Mesenchymal stem cell (in vitro differentiated cells and primary cell): ENCODE measurements around the gene ANO6.

Experiments
- DNase-seq: peaks from one replicate; pipeline ENCODE4 v3.0.0-alpha.2; 2013
- H2AFZ ChIP-seq: one replicate; pipeline ENCODE4 v1.6.1; 2013; ENCODE audit warnings: low read depth, mild to moderate bottlenecking, control low read depth, inconsistent platforms, low read length, moderate library complexity
- H2AK5ac ChIP-seq: 2 replicates; pipeline ENCODE4 v1.6.1; 2013; ENCODE audit warnings: low read length, moderate library complexity, mild to moderate bottlenecking, inconsistent platforms; ENCODE audit not compliant: severe bottlenecking
- H2BK120ac ChIP-seq: one replicate; pipeline ENCODE4 v1.6.1; 2013; ENCODE audit warnings: low read depth, mild to moderate bottlenecking, inconsistent platforms, low read length, moderate library complexity
- H2BK12ac ChIP-seq, 2 experiments: one replicate each; pipeline ENCODE4 v1.6.1; 2013; ENCODE audit warnings: inconsistent platforms in 2 of 2, low read length in 2 of 2, mild to moderate bottlenecking in 2 of 2, moderate library complexity in 2 of 2, control low read depth in 1 of 2
- H2BK15ac ChIP-seq: one replicate; pipeline ENCODE4 v1.6.1; 2013; ENCODE audit warnings: mild to moderate bottlenecking, low read depth, inconsistent platforms; ENCODE audit not compliant: poor library complexity, severe bottlenecking
- H2BK5ac ChIP-seq: 2 replicates; pipeline ENCODE4 v1.6.1; 2013; ENCODE audit warnings: low read depth, mild to moderate bottlenecking, low read length, control low read depth, inconsistent platforms; ENCODE audit not compliant: poor library complexity, severe bottlenecking
- H3K14ac ChIP-seq, 2 experiments: one replicate each; pipeline ENCODE4 v1.6.1; 2013; ENCODE audit warnings: inconsistent platforms in 2 of 2, low read length in 2 of 2, control low read depth in 1 of 2, mild to moderate bottlenecking in 1 of 2, moderate library complexity in 1 of 2
- H3K18ac ChIP-seq, 2 experiments: one replicate each; pipeline ENCODE4 v1.6.1; 2013; ENCODE audit warnings: inconsistent platforms in 2 of 2, low read length in 2 of 2, control low read depth in 1 of 2, low read depth in 1 of 2, mild to moderate bottlenecking in 1 of 2
- H3K23ac ChIP-seq, 2 experiments: one replicate each; pipeline ENCODE4 v1.6.1; 2013; ENCODE audit warnings: inconsistent platforms in 2 of 2, low read length in 2 of 2, mild to moderate bottlenecking in 2 of 2, moderate library complexity in 2 of 2, control low read depth in 1 of 2
- H3K27ac ChIP-seq: 2 replicates; pipeline ENCODE4 v1.5.1; 2013; ENCODE audit warnings: mild to moderate bottlenecking, moderate library complexity, low read length, control low read depth, inconsistent platforms; ENCODE audit not compliant: poor library complexity, severe bottlenecking
- H3K27me3 ChIP-seq, 2 experiments: 2 replicates each; pipeline versions ENCODE4 v1.6.1 to v1.7.0; 2013; ENCODE audit warnings: low read length in 2 of 2, mild to moderate bottlenecking in 2 of 2, moderate library complexity in 2 of 2, control low read depth in 1 of 2, inconsistent platforms in 1 of 2; ENCODE audit not compliant: control insufficient read depth in 1 of 2, insufficient read depth in 1 of 2
- H3K36me3 ChIP-seq, 2 experiments: 2 replicates each; pipeline versions ENCODE4 v1.6.1 to v1.7.0; 2013; ENCODE audit warnings: low read length in 2 of 2, control low read depth in 1 of 2, inconsistent platforms in 1 of 2, low read depth in 1 of 2, mild to moderate bottlenecking in 1 of 2; ENCODE audit not compliant: insufficient read depth in 2 of 2, control insufficient read depth in 1 of 2
- H3K4ac ChIP-seq, 2 experiments: one replicate each; pipeline ENCODE4 v1.6.1; 2013; ENCODE audit warnings: inconsistent platforms in 2 of 2, low read length in 2 of 2, mild to moderate bottlenecking in 2 of 2, moderate library complexity in 2 of 2, control low read depth in 1 of 2, low read depth in 1 of 2
- H3K4me1 ChIP-seq: 2 replicates; pipeline ENCODE4 v1.6.1; 2013; ENCODE audit warnings: low read depth, low read length, control low read depth; ENCODE audit not compliant: control insufficient read depth, insufficient read depth
- H3K4me2 ChIP-seq: 2 replicates; pipeline ENCODE4 v1.6.1; 2013; ENCODE audit warnings: low read length, mild to moderate bottlenecking, inconsistent platforms; ENCODE audit not compliant: poor library complexity, severe bottlenecking
- H3K4me3 ChIP-seq, 2 experiments: 2 replicates each; pipeline versions ENCODE4 v1.5.1 to v1.7.0; 2013; ENCODE audit warnings: low read length in 2 of 2, mild to moderate bottlenecking in 2 of 2, control low read depth in 1 of 2, low read depth in 1 of 2; ENCODE audit not compliant: insufficient read depth in 1 of 2
- H3K79me1 ChIP-seq: replicated peaks from 2 replicates; pipeline ENCODE4 v1.6.1; 2013; ENCODE audit warnings: mild to moderate bottlenecking, control low read depth, low read length, inconsistent platforms; ENCODE audit not compliant: poor library complexity, severe bottlenecking
- H3K9ac ChIP-seq: 2 replicates; pipeline ENCODE4 v1.7.0; 2013; ENCODE audit warnings: mild to moderate bottlenecking, low read length, moderate library complexity
- H3K9me3 ChIP-seq: 2 replicates; pipeline ENCODE4 v1.7.0; 2013; ENCODE audit warnings: mild to moderate bottlenecking, low read length; ENCODE audit not compliant: control insufficient read depth
- H4K8ac ChIP-seq: one replicate; pipeline ENCODE4 v1.6.1; 2013; ENCODE audit warnings: inconsistent platforms, mild to moderate bottlenecking, low read length, moderate library complexity
- H4K91ac ChIP-seq: one replicate; pipeline ENCODE4 v1.6.1; 2013; ENCODE audit warnings: mild to moderate bottlenecking, low read length, inconsistent platforms
- WGBS: methylation state at CpG from one replicate; pipeline ENCODE4 v1.1.7; 2013; ENCODE audit warnings: mixed read lengths; 5-methylcytosine and 5-hydroxymethylcytosine counted together

Gene ANO6

DNA sequence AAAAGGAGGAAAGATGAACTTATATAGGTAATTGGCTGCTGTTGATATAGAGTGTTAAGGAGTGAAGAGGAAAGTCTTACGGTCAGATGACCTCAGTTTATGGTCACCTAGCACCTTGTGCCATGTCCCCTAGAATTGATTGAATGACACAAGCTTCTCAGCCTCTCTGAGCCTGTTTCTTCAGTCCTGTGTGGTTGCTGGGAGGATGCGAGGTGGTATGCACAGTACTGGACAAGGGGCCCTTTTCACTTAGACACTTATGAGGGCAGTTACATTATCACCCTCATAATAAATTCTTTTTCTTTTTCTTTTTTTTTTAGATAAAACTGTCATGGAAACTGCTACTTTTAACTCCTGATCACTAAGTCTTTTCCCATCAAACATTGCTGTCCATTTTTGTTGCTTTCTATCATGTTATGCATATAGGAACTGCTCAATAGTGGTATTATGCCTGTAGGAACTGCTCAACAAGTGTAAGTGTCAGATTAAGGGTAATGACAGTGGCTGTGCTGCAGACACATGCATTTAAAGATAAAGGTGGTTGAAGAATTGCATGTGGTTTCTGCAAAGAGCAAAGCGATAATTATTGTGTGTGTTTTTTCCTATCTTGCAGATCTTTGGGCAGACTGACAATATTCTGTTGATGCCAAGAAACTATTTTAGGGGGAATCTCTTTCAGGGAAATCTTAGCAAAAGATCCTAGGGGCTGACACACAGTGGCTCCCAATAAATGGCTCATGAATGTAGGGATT, 11.6 kb downstream of the ANO6 start:
- Histone ChIP-seq H2BK15ac (no peak overlapping the region), H4K8ac (peak overlapping the region; percentile 7), H3K79me1 (peaks cover 22% of the 10 kb centered on the region), H3K4me1 (peaks cover 2% of the 10 kb centered on the region), H3K27ac (no peak overlapping the region), H3K9ac (no peak overlapping the region), H3K23ac (no peak overlapping the region), H2BK12ac (no peak overlapping the region), H2AFZ (no peak overlapping the region), H3K4me3 (no peak overlapping the region), H3K9me3 (no peaks in the 10 kb centered on the region), H2BK5ac (no peak overlapping the region), H2AK5ac (no peak overlapping the region), H3K4ac (no peak overlapping the region), H3K18ac (no peak overlapping the region), H4K91ac (no peak overlapping the region), H3K27me3 (no peaks in the 10 kb centered on the region), H2BK120ac (no peak overlapping the region), H3K4me2 (no peak overlapping the region), H3K14ac (no peak overlapping the region), H3K36me3 (peaks cover 0 to 11% of the 10 kb centered on the region in 2 experiments)
- no peak for DNase-seq
- 96% methylated on average over 2 of the region's 3 CpGs for WGBS

DNA sequence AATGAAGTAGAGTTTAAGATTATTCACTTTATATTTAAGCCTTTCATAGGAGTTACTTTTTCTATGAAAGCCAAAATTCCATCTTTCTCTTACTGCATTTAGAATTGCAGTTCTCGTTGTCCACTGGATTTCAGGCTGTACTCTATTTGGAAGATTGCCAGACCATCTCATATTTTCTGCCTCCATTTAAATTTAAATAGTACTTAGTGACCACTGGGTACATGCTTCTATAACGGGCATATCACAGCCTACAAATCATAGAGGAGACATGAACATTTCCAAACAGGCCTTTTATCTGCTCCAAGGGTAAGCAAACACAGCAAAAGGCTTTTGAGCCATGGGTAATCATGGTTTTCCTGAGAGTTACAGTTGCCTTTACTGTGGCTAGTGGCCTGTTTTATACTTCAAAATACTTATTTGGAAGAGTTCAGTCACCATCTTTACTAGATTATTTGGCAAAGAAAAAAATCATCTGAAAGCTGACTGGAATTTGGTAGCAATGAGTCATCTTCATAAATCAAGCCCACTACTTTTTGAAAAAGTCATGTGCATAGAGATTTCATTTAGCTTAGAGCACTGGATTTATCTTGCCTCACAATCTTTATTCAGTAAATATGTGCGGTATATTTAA, 15.7 kb downstream of the ANO6 start:
- Histone ChIP-seq H4K91ac (no peak overlapping the region), H3K27ac (peak overlapping the region; percentile 85), H2BK120ac (no peak overlapping the region), H3K23ac (no peak overlapping the region), H3K79me1 (peaks cover 15% of the 10 kb centered on the region), H3K4me1 (peaks cover 4% of the 10 kb centered on the region), H2BK12ac (no peak overlapping the region), H3K27me3 (no peaks in the 10 kb centered on the region), H2AFZ (no peak overlapping the region), H3K4ac (no peak overlapping the region), H3K18ac (no peak overlapping the region), H2BK5ac (peak overlapping the region; percentile 60), H4K8ac (no peak overlapping the region), H2AK5ac (no peak overlapping the region), H2BK15ac (no peak overlapping the region), H3K14ac (no peak overlapping the region), H3K9me3 (no peaks in the 10 kb centered on the region), H3K36me3 (peaks cover 0 to 11% of the 10 kb centered on the region in 2 experiments), H3K4me2 (no peak overlapping the region), H3K9ac (peak overlapping the region; percentile 65), H3K4me3 (peak overlapping the region in 1 of 2 experiments; percentile 40)
- WGBS: 6% methylated on average over 2 of the region's 3 CpGs
- DNase-seq: peak; percentile 73

GRCh38 chr12:45232146-45232755, 16.4 kb downstream of the ANO6 start:
- H3K4ac ChIP-seq: peak overlapping the region in 1 of 2 experiments; percentile 5
- no peak overlapping the region for H2BK15ac ChIP-seq
- no peaks in the 10 kb centered on the region for H3K9me3 ChIP-seq
- peak overlapping the region; percentile 85 for H3K27ac ChIP-seq
- peaks cover 0 to 11% of the 10 kb centered on the region in 2 experiments for H3K36me3 ChIP-seq
- peak overlapping the region in 1 of 2 experiments; percentile 52 for H3K18ac ChIP-seq
- H3K14ac ChIP-seq: no peak overlapping the region
- H3K9ac ChIP-seq: peak overlapping the region; percentile 65
- no peak overlapping the region for H3K23ac ChIP-seq
- peak; percentile 50 for DNase-seq
- H2AFZ ChIP-seq: no peak overlapping the region
- H3K79me1 ChIP-seq: peaks cover 14% of the 10 kb centered on the region
- peaks cover 4% of the 10 kb centered on the region for H3K4me1 ChIP-seq
- H2AK5ac ChIP-seq: peak overlapping the region; percentile 82
- H3K4me3 ChIP-seq: peak overlapping the region in 1 of 2 experiments; percentile 40
- H4K91ac ChIP-seq: no peak overlapping the region
- peak overlapping the region; percentile 15 for H2BK5ac ChIP-seq
- no peaks in the 10 kb centered on the region for H3K27me3 ChIP-seq
- peak overlapping the region in 1 of 2 experiments; percentile 38 for H2BK12ac ChIP-seq
- H3K4me2 ChIP-seq: no peak overlapping the region
- H2BK120ac ChIP-seq: peak overlapping the region; percentile 77
- 51% methylated on average over 2 of the region's 3 CpGs for WGBS
- no peak overlapping the region for H4K8ac ChIP-seq
